ENCODE results near the gene OSBPL9.

DNA sequence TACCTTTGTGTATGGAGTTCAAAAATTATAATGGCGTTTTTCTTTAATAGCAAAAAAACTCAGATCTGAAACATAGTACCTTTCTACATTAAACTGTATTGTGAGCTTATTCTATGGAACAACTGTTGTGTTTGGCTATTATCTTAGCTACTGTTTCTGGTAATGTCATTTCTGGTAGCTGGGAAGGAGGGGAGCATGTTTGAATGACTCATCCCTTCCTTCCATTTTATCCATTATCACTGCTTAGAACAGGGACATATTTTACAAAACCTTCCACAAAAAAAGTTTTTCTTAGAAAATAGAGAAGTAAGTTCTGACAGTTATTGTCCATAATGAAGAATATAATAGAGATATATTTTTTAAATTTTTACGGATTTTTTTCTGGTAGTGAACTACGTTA is 133.3 kb downstream of the OSBPL9 start:
- TF ChIP-seq, protein P1, sequence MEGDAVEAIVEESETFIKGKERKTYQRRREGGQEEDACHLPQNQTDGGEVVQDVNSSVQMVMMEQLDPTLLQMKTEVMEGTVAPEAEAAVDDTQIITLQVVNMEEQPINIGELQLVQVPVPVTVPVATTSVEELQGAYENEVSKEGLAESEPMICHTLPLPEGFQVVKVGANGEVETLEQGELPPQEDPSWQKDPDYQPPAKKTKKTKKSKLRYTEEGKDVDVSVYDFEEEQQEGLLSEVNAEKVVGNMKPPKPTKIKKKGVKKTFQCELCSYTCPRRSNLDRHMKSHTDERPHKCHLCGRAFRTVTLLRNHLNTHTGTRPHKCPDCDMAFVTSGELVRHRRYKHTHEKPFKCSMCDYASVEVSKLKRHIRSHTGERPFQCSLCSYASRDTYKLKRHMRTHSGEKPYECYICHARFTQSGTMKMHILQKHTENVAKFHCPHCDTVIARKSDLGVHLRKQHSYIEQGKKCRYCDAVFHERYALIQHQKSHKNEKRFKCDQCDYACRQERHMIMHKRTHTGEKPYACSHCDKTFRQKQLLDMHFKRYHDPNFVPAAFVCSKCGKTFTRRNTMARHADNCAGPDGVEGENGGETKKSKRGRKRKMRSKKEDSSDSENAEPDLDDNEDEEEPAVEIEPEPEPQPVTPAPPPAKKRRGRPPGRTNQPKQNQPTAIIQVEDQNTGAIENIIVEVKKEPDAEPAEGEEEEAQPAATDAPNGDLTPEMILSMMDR (IDR thresholded peaks at IDR 0.05 in 2 of 3, conservative IDR thresholded peaks at IDR 0.05 in 1 of 3; ENCODE audit: borderline replicate concordance in 1 of 3, insufficient read depth in 1 of 3, low read depth in 2 of 3, low read length in 2 of 3) = no peak
- TF ChIP-seq POLR2A (IDR thresholded peaks at IDR 0.05; ENCODE audit: borderline replicate concordance, extremely low read depth, insufficient read depth, insufficient read length) (no peak), POLR2AphosphoS5 (IDR thresholded peaks at IDR 0.05; ENCODE audit: low read depth, low read length) (no peak), SRF (IDR thresholded peaks at IDR 0.05; ENCODE audit: low read depth) (no peak), EZH2phosphoT487 (IDR thresholded peaks at IDR 0.05; ENCODE audit: borderline replicate concordance) (no peak)
